HG02759 (cell line): ENCODE results near the gene DVL2.

Source experiments
- ATAC-seq: cut with Tn5 transposase; IDR thresholded peaks from one replicate; pipeline ENCODE4 v1.9.1; 2021; ENCODE audit warnings: mild to moderate bottlenecking, moderate library complexity; ENCODE audit not compliant: unreplicated experiment

Gene DVL2

GRCh38 chr17:7220593-7221277, 13.6 kb downstream of the DVL2 start:
- ATAC-seq: no peak

DNA sequence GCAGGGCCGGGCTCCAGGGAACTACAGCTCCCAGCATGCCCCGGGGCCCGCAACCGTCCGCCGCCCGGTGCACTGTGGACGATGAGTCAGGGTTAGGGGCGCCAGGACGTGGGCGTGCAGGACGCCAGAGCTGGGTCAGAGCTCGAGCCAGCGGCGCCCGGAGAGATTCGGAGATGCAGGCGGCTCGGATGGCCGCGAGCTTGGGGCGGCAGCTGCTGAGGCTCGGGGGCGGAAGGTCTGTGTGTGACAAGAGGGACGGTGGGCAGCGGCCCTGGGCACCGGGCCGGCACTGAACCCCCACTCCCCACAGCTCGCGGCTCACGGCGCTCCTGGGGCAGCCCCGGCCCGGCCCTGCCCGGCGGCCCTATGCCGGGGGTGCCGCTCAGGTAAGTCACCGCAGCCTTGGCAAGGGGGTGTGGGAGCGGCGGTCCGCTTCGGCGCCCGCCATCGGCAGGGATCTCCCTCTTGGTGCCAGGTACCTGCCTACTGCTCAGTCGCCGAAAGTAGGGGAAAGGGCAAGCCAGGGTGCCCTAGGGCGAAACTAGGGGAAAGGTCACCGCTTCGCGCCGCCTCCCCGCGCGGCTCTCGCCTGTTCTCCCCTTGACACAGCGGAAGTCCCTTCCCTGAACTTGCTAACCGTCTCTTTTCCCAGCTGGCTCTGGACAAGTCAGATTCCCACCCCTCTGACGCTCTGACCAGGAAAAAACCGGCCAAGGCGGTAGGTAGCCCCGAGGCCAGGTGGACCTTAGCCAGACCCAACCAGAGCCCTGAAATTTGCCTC, 14.3 kb downstream of the DVL2 start, which contains the start of the genes ACADVL and DLG4:
Gene ACADVL, plus strand, starts transcription at position 127 of the 781 bp plus-strand sequence. Its CDS starts 47 bp downstream, at position 174.
Gene DLG4, minus strand, starts transcription at position 25 of the 781 bp plus-strand sequence.
- ATAC-seq: peak; percentile 68

- ATAC-seq: no peak
Measured at GRCh38 chr17:7219229-7219811, 15.0 kb downstream of the DVL2 start.

GRCh38 chr17:7218758-7219157, 15.6 kb downstream of the DVL2 start:
- no peak for ATAC-seq

DNA sequence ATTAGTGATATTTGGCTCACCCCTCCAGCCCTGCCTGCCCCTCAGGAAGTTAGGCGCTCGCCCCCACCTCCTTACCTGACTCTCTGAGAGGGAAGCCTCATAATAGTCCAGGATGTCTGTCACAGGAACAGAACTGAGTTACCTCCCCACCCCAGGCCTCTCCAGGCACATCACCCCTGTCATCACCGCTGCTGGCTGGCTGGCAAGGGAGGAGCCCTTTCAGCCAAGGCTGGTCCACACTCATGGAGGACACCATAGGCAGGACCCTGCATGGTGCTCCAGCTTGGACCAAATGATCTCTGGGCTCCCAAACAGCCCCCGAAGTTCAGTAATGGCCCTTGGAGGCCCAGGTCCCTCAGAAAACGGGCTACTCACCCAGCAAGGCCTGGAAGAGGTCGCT, 16.2 kb downstream of the DVL2 start:
- ATAC-seq: no peak

DNA sequence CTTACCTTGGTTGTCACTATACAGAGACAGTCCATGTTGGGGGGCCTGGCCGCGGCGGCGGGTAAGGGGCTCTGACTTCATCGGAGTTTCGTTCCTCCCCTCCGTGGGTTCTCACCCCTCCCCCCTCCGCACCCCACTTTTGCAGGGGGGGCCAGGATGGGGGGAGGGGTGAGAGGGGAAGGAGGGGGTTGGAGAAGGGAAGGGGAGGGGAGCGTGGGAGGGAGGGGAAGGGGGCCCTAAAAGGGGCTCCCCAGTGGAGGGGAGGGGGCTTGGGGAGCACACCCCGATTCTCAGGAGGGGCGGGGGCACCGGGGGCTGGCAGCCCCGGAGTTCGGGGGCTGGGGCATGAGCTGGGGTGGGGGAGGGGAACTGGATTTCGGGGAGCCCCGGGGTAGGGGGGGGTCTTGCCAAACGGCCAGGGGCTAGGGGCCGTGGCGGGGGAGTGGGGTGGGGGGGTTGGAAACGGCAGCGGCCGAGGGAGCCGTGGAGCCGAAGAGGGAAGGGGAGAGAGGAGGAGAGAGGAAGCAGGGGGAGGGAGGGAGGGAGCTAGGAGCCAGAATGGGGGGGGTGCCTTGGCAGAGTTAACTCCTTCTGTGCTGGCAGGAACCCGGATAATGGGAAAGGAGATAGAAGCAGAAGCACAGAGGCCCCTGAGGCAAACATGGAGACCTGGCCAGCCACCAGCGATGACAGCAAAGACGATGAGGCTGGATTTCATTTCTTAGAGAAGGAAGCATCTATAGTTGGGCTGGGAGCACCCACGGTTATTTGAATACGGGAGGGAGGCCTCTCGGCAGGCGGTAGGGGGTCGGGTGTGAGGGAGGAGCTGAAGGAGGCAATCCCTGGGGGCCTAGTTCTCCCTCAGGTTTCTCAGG, 17.0 kb downstream of the DVL2 start:
- no peak for ATAC-seq

DNA sequence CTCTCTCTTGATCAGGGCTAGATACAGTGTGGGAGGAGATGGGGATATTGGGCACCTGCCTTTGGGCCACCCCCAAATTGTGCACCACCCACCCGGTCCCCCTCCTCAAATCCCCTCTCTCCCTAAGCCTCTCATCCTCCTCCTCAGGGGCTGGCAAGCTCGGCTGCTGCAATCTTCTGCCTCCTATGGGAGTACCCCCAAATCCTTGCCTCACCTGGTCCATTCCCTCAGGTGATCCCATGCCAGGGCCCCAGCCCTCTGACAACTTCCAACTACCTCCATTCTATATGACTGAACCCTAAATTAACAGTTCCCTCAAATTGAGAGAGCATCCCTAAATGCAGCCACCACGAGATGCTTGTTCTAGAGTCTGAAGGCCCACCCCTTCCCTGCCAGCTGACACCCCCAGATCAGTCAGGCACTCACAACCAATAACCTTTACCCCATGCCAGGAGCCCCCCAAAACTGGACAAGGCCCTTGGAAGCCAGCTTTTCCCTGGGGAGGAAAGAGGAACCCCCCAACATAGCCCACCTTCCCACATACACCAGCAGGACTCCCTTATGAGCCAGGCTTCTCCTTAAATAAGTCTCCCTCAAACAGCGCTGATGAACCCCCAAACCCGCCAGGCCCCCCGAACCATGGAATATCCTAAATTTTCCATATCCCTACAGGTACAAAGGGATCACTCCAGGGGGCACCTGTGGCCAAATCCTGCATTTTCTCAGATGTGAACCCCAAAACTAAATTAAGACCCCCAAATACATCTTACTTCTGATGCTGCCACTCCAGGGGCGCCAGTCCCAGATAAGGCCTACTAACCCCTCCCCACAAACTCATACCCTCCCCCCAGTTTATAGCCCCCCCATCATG, 17.8 kb downstream of the DVL2 start:
- no peak for ATAC-seq

- no peak for ATAC-seq
Measured at GRCh38 chr17:7215652-7216180, 18.6 kb downstream of the DVL2 start.

GRCh38 chr17:7215136-7215638, 19.1 kb downstream of the DVL2 start:
- no peak for ATAC-seq

DNA sequence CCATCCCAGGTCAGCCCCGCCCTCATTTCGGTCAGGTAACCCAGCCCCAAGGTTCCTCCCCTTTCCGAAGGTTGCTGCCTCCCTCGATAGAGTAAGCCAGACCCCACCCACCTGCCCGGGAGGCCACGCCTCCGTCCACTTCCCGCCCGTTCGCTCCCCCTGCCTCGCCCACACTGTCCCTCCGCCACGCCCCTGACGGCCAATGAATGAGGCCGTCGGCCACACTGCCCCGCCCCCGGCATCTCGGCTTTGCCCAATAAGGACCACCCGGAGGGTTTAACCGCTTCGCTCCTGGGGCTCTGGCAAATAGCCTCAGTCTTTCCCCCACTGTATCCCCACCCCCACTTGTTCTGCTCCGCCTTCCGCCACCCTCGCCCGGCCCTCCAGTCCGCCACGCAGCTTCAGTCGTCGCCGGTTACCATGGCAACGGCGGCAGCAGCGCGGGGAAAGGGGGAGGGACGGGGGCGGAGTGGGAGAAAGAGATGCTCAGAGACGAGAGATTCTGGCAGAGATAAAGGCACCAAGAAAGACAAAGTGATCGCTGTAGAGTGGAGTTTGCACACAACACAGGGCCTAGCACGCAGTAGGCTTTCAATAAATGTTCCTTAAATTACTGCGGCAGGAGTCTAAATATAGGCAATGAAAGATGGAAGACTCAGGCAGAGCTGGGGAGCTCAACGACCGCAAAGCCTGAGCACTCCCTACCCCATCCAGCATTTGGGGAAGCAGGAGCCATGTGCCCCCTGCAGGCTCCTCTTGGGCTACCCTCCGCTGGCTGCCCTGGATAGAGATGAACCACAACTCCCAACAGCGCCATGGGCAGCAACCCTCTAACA, 19.8 kb downstream of the DVL2 start:
- ATAC-seq: peak; percentile 80

- peak; percentile 6 for ATAC-seq
Measured at GRCh38 chr17:7213895-7214299, 20.4 kb downstream of the DVL2 start.

DNA sequence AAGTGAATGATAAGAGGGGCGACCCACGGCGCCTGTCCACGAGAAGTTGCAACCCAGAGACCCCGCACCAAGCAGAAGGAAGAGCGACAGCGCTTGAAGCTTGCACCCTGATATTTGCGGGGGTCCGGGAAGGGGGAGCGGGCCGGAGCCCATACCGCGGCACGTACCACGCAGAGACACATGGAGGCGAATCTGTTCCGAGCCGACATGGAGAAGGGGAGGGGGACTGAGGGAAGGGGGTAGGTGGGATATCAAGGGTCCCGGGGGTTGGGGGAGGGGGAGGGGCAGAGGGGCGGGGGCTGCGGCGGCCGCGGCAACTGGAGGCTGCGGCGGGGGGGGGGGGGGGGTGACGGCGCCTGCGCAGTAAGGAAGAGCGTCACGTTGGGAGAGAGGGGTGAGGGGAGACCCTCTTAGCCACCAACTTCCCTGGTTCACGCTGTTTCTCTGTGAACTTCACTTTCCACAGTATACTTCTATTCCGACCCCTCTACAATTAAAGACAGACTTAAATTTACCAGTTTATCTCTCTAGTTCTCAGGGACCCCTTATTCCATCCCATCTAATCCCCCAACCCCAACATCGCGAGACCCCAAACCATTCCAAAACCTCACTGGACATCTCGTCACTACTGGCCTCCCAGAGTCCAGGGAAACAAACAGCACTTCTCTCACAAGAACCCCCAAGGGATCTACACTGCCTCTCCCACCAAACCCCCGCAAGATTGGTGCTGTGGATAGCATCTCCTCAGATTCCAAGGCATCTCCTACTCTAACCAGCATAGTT, 22.6 kb downstream of the DVL2 start:
- no peak for ATAC-seq

GRCh38 chr17:7208754-7209460, 25.4 kb downstream of the DVL2 start:
- no peak for ATAC-seq

- ATAC-seq: no peak
Measured at GRCh38 chr17:7208027-7208571, 26.2 kb downstream of the DVL2 start.

- no peak for ATAC-seq
Measured at GRCh38 chr17:7207120-7208001, 27.0 kb downstream of the DVL2 start.

- no peak for ATAC-seq
Measured at GRCh38 chr17:7205561-7205960, 28.8 kb downstream of the DVL2 start.
